ENCODE data around the gene CTXN2. TPM values are rescaled to one million over a fixed set of nuclear protein-coding genes. Genes with fewer than 3 reads are reported as not detected.

CTXN2 gene
- total RNA-seq, 1 experiment from 2014 or later: 0.05 TPM

DNA sequence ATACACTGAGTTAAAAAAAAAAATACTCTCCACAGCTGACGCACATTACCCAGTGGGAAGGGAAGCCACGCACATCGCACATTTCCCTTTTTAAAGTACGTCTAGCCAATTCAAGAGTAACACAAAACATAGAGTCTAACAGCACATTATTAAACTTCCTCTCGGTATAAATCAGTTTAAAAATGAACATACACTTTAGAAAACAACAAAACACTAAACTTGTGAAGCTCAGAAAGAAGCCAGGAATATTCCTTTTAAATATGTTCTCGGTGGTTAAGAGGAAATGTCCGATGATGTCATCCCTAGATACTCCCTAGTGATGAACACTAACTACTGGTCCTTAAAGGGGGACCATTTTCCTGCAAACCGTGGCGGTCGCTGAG, 14.1 kb upstream of the CTXN2 start:
- peaks cover 14% of the 10 kb centered on the region; the same call in 1 of the 2 replicates for H3K4me1 ChIP-seq (ENCODE audit: control insufficient read depth, insufficient read depth, low read length)
- in situ Hi-C loops (cut with HindIII; ENCODE audit: low pct_unique_long_range_greater_than_20kb, low sequenced_read_pairs) (no loop called here), intact Hi-C loops (cut with micrococcal nuclease; ENCODE audit: unreplicated experiment) (no loop called here)
- TF ChIP-seq, protein P1, sequence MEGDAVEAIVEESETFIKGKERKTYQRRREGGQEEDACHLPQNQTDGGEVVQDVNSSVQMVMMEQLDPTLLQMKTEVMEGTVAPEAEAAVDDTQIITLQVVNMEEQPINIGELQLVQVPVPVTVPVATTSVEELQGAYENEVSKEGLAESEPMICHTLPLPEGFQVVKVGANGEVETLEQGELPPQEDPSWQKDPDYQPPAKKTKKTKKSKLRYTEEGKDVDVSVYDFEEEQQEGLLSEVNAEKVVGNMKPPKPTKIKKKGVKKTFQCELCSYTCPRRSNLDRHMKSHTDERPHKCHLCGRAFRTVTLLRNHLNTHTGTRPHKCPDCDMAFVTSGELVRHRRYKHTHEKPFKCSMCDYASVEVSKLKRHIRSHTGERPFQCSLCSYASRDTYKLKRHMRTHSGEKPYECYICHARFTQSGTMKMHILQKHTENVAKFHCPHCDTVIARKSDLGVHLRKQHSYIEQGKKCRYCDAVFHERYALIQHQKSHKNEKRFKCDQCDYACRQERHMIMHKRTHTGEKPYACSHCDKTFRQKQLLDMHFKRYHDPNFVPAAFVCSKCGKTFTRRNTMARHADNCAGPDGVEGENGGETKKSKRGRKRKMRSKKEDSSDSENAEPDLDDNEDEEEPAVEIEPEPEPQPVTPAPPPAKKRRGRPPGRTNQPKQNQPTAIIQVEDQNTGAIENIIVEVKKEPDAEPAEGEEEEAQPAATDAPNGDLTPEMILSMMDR (IDR thresholded peaks at IDR 0.05): no peak
- TF ChIP-seq SIN3A (IDR thresholded peaks at IDR 0.05; ENCODE audit: borderline replicate concordance, insufficient read depth, low read depth, low read length) (no peak), TCF7L2 (IDR thresholded peaks at IDR 0.05; ENCODE audit: low read depth, low read length) (no peak), POLR2AphosphoS5 (IDR thresholded peaks at IDR 0.05; ENCODE audit: low read depth, low read length) (no peak)
- TF ChIP-seq, protein P2, sequence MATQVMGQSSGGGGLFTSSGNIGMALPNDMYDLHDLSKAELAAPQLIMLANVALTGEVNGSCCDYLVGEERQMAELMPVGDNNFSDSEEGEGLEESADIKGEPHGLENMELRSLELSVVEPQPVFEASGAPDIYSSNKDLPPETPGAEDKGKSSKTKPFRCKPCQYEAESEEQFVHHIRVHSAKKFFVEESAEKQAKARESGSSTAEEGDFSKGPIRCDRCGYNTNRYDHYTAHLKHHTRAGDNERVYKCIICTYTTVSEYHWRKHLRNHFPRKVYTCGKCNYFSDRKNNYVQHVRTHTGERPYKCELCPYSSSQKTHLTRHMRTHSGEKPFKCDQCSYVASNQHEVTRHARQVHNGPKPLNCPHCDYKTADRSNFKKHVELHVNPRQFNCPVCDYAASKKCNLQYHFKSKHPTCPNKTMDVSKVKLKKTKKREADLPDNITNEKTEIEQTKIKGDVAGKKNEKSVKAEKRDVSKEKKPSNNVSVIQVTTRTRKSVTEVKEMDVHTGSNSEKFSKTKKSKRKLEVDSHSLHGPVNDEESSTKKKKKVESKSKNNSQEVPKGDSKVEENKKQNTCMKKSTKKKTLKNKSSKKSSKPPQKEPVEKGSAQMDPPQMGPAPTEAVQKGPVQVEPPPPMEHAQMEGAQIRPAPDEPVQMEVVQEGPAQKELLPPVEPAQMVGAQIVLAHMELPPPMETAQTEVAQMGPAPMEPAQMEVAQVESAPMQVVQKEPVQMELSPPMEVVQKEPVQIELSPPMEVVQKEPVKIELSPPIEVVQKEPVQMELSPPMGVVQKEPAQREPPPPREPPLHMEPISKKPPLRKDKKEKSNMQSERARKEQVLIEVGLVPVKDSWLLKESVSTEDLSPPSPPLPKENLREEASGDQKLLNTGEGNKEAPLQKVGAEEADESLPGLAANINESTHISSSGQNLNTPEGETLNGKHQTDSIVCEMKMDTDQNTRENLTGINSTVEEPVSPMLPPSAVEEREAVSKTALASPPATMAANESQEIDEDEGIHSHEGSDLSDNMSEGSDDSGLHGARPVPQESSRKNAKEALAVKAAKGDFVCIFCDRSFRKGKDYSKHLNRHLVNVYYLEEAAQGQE (IDR thresholded peaks at IDR 0.05; ENCODE audit: insufficient read depth in 1 of 2, low read depth in 2 of 2, low read length in 1 of 2): no peak
- H3K27ac ChIP-seq (ENCODE audit: low read length): peak overlapping the region; percentile 86
- CTCF ChIA-PET: no interaction called here
- peak overlapping the region; percentile 72 to 73 for H3K4me3 ChIP-seq (ENCODE audit: low read depth in 2 of 2, low read length in 2 of 2)
- no TSS peak for BruUV-seq (replicated peaks)
- POLR2A ChIA-PET: interaction anchor here (0.6 kb wide), 1 partner anchor 177 kb away, joined by 3 read pairs; no protein-coding TSS in a partner anchor
- DNase-seq (ENCODE audit: low read depth, low spot score) (no peak), ATAC-seq (peak; percentile 74)
- no peaks in the 10 kb centered on the region for H3K36me3 ChIP-seq (ENCODE audit: control insufficient read depth, insufficient read depth, low read length)
- H3K9me3 ChIP-seq (ENCODE audit: control insufficient read depth, insufficient read depth, low read depth, low read length): no peaks in the 10 kb centered on the region
- H3K27me3 ChIP-seq (ENCODE audit: control insufficient read depth, insufficient read depth, low read length): no peaks in the 10 kb centered on the region

DNA sequence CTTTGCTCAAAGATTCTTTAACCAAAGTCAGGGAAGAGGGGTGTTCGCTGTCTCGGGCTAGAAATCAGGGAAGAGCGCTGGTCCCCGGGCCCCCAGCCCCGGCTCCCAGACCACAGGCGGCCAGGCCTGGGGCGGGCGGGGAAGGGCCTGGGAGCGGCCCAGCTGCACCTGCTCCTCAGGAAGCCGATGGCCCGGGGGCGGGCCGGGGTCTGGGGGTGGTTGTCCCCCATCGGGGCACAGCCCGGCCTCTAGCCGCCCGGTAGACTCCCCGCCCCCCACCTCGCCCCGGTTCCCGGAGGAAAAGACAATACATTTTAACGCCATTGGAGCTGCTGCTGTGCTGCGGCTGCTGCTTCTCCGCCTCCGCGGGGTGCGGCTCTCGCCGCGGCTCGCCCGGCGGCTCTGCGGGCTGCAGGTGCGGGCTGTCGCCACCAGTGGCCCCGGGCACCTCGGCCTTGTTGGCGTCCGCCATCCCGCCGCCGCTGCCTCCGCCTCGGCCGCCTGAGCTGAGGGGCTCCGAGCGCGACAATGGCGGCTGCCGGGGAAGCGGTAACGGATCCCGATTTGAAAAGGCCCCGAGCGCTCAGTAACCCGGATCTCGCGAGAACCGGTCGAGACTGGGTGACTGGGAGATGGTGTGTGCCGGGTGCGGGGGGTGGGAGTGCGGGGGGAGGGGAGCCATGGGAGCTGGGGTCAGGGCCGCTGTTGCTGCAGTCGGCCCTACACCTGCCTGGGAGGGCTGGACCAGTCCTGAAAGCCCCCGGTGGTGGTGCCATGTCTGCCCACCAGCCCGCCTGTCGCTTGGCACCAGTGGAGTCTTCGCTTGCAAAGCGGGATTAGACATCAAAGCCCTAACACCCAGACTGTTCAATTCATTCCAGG, 13.5 kb upstream of the CTXN2 start, which contains the start of gene MYEF2:
TSS of gene MYEF2 (minus strand) at position 530 of the 882 bp plus-strand sequence. CDS start at position 472, 58 bp downstream.
- ChIA-PET POLR2A (interaction anchor here (0.6 to 1.0 kb wide), 2 partner anchors 29 to 178 kb away, joined by 3 to 8 read pairs; no protein-coding TSS in a partner anchor), CTCF (no interaction called here)
- Histone ChIP-seq H3K4me3 (ENCODE audit: low read depth in 2 of 2, low read length in 2 of 2) (peak within 1 kb of the TSS; percentile 72 to 73), H3K27me3 (ENCODE audit: control insufficient read depth, insufficient read depth, low read length) (no peaks in the 10 kb centered on the region), H3K9me3 (ENCODE audit: control insufficient read depth, insufficient read depth, low read depth, low read length) (no peaks in the 10 kb centered on the region), H3K4me1 (ENCODE audit: control insufficient read depth, insufficient read depth, low read length) (peaks cover 14% of the 10 kb centered on the region; the same call in 1 of the 2 replicates), H3K27ac (ENCODE audit: low read length) (peak within 1 kb of the TSS; percentile 88), H3K36me3 (ENCODE audit: control insufficient read depth, insufficient read depth, low read length) (no peaks in the 10 kb centered on the region)
- TF ChIP-seq, protein P2 (IDR thresholded peaks at IDR 0.05; ENCODE audit: insufficient read depth in 1 of 2, low read depth in 2 of 2, low read length in 1 of 2): no peak
- TF ChIP-seq TCF7L2 (IDR thresholded peaks at IDR 0.05; ENCODE audit: low read depth, low read length): peak; percentile 77
- peak; percentile 65; the same call in 1 of the 2 replicates for TF ChIP-seq POLR2AphosphoS5 (IDR thresholded peaks at IDR 0.05; ENCODE audit: low read depth, low read length)
- ATAC-seq: peak; percentile 98
- BruUV-seq (replicated peaks): no TSS peak
- in situ Hi-C loops (cut with HindIII; ENCODE audit: low pct_unique_long_range_greater_than_20kb, low sequenced_read_pairs): no loop called here
- no peak for DNase-seq (ENCODE audit: low read depth, low spot score)
- intact Hi-C loops (cut with micrococcal nuclease; ENCODE audit: unreplicated experiment): no loop called here

Measured in Panc1 (cell line).